ENCODE data around the gene DNM2. TPM values are rescaled to one million over a fixed set of nuclear protein-coding genes. Genes with fewer than 3 reads are reported as not detected.

The DNM2 gene
- total RNA-seq, 4 donors from 2014 or later: 182 to 245 (median 218) TPM

DNA sequence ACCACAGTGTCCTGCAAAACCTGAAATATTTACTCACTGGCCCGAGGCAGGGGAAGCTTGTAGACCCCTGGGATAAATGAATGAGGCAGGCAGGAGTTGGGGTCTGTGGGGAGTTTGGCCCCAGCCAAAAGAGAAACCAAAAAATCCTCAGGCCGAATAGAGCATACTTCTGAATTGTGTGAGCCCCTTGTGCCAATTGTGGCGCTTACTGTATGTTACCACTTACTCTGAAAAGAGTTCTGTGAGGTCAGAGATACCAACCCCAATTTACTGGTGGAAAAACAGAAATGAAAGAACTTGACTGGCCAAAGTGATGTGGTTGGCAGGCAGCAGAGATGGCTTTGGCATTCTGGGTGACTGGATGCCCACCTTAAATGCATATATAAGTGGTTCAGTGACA is 160.4 kb downstream of the DNM2 start:
- H3K4me3 ChIP-seq (ENCODE audit: low read depth, poor library complexity, severe bottlenecking): no peak overlapping the region
- 67 to 86% methylated on average over 3 of the region's 3 CpGs for WGBS, 2 donors
- intact Hi-C loops (cut with DNase I; ENCODE audit: low total_unique reads): loop anchor here (10.0 kb wide), 1 partner anchor 47 kb away; the partner anchor contains the start of genes TIMM29 and YIPF2
- TF ChIP-seq, protein P1, sequence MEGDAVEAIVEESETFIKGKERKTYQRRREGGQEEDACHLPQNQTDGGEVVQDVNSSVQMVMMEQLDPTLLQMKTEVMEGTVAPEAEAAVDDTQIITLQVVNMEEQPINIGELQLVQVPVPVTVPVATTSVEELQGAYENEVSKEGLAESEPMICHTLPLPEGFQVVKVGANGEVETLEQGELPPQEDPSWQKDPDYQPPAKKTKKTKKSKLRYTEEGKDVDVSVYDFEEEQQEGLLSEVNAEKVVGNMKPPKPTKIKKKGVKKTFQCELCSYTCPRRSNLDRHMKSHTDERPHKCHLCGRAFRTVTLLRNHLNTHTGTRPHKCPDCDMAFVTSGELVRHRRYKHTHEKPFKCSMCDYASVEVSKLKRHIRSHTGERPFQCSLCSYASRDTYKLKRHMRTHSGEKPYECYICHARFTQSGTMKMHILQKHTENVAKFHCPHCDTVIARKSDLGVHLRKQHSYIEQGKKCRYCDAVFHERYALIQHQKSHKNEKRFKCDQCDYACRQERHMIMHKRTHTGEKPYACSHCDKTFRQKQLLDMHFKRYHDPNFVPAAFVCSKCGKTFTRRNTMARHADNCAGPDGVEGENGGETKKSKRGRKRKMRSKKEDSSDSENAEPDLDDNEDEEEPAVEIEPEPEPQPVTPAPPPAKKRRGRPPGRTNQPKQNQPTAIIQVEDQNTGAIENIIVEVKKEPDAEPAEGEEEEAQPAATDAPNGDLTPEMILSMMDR (IDR thresholded peaks at IDR 0.05): no peak
- TF ChIP-seq POLR2A (IDR thresholded peaks at IDR 0.05): no peak
- no peak for DNase-seq (ENCODE audit: low spot score in 2 of 2)

MicroRNA genes within 50 kb of the gene (microRNA counts, 767-probe panel; counts per million panel counts)
- microRNA hsa-miR-638: 0 to 358 counts per million in 2 donors

Small RNA genes lying within 50 kb of the gene (microRNA-seq; reads per million reads assigned to microRNA genes)
- 0 reads per million in 2 donors for gene MIR199A1 (ENCODE audit: borderline number of aligned reads in 1 of 2, borderline replicate concordance in 2 of 2)
- 0.57 to 0.68 reads per million in 2 donors for gene MIR4748 (ENCODE audit: borderline number of aligned reads in 1 of 2, borderline replicate concordance in 2 of 2)
- 0 reads per million in 2 donors for gene MIR638 (ENCODE audit: borderline number of aligned reads in 1 of 2, borderline replicate concordance in 2 of 2)
- gene MIR6793 (ENCODE audit: borderline number of aligned reads in 1 of 2, borderline replicate concordance in 2 of 2): 0 to 0.57 reads per million in 2 donors

Other genes starting within 250 kb of the DNM2 start
- gene KEAP1, start 214.7 kb upstream of the DNM2 start, total RNA-seq: 100 to 1,000 TPM in 1 of 4 donors, 10 to 100 TPM in 3; 81.6 to 102 (median 89.0) TPM
- 10 to 100 TPM; 34.9 to 64.0 (median 42.3) TPM for gene S1PR5, start 200.6 kb upstream of the DNM2 start, total RNA-seq
- gene ATG4D, start 174.2 kb upstream of the DNM2 start, total RNA-seq: 100 to 1,000 TPM in 1 of 4 donors, 10 to 100 TPM in 3; 58.5 to 106 (median 71.4) TPM
- gene KRI1, start 152.1 kb upstream of the DNM2 start, total RNA-seq: 10 to 100 TPM; 23.8 to 59.3 (median 29.4) TPM
- 10 to 100 TPM; 11.4 to 14.8 (median 12.8) TPM for gene CDKN2D, start 149.1 kb upstream of the DNM2 start, total RNA-seq
- 10 to 100 TPM; 61.3 to 70.3 (median 63.8) TPM for gene AP1M2, start 130.8 kb upstream of the DNM2 start, total RNA-seq
- gene SLC44A2, start 92.5 kb upstream of the DNM2 start, total RNA-seq: 100 to 1,000 TPM; 100 to 180 (median 129) TPM
- gene ILF3, start 63.7 kb upstream of the DNM2 start, total RNA-seq: 100 to 1,000 TPM in 2 of 4 donors, 10 to 100 TPM in 2; 71.8 to 122 (median 97.3) TPM
- 10 to 100 TPM; 25.1 to 33.7 (median 31.0) TPM for gene QTRT1, start 16.6 kb upstream of the DNM2 start, total RNA-seq
- gene TMED1, start 118.1 kb downstream of the DNM2 start, total RNA-seq: 10 to 100 TPM; 14.4 to 34.9 (median 26.5) TPM
- gene C19orf38, start 130.3 kb downstream of the DNM2 start, total RNA-seq: under 1 TPM in 2 of 4 donors, not detected in 2; 0.42 to 0.91 TPM
- 10 to 100 TPM; 19.8 to 24.9 (median 21.2) TPM for gene CARM1, start 153.5 kb downstream of the DNM2 start, total RNA-seq
- 10 to 100 TPM; 38.4 to 55.3 (median 47.8) TPM for gene YIPF2, start 210.6 kb downstream of the DNM2 start, total RNA-seq
- 10 to 100 TPM; 39.6 to 53.2 (median 49.8) TPM for gene TIMM29, start 210.7 kb downstream of the DNM2 start, total RNA-seq
- 100 to 1,000 TPM in 1 of 4 donors, 10 to 100 TPM in 3; 78.4 to 115 (median 81.7) TPM for gene SMARCA4, start 243.0 kb downstream of the DNM2 start, total RNA-seq

Data from lower leg skin (tissue), 4 donors.